B cell (primary cell): ENCODE data around the gene CENPQ.

Source experiments
- CTCF ChIP-seq: fragments of 200-600 bp; IDR thresholded peaks from one replicate; pipeline ENCODE4 v1.8.0; 2022; ENCODE audit warnings: antibody characterized with exemption, mild to moderate bottlenecking
- EZH2 ChIP-seq: IDR thresholded peaks from 2 replicates; pipeline ENCODE4 v1.6.1; 2012; ENCODE audit warnings: borderline replicate concordance, low read depth, mild to moderate bottlenecking, moderate library complexity, low read length; ENCODE audit not compliant: insufficient read depth, poor library complexity, severe bottlenecking

GRCh38 chr6:49463612-49463967 is 420 bp downstream of the CENPQ start:
- TF ChIP-seq CTCF (no peak), EZH2 (no peak)
